CD4-positive, alpha-beta T cell treated with Interferon gamma for 1 hour (primary cell): ENCODE data around the gene CENATAC.
"Not testable (repeated sequence)": the region's sequence is repeated elsewhere in the genome, so short reads cannot be mapped to it uniquely, and the experiment has no call there.

Source experiments
- DNase-seq: peaks from one replicate; pipeline ENCODE4 v3.0.0-alpha.2; 2020

CENATAC gene

DNA sequence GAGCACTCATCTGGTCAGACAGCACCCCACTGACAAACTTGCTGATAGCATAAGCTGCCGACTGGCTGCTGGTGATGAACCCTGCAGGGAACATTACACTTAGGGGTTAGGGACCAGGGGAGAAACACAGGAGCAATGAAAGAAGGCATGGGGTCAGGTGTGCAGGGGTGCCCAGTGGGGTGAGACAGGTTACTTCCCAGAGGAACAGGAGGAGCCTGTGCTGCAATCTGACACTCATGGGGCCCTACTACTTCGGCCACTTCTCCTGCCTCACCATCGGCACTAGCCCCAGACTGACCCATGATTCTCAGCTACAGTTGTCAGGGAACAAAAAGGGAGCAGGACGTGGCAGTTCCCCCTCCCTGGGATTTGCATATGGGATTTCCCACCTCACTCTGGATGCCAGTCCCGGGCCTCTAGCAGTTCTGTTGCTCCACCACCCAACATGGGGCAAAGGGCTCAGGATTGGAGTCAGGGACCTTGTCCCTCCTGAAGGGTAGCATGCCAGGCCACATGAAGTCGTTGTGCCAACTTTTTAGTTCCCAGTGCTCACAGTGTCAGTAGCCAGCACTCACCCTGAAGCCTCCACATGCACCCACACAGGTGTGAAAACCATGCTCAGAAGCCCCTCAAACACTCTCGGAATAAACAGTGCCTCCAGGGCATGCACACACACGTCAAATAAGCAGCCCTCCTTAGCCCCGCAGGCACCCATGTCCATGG lies 30.6 kb downstream of the CENATAC start:
- no peak for DNase-seq

DNA sequence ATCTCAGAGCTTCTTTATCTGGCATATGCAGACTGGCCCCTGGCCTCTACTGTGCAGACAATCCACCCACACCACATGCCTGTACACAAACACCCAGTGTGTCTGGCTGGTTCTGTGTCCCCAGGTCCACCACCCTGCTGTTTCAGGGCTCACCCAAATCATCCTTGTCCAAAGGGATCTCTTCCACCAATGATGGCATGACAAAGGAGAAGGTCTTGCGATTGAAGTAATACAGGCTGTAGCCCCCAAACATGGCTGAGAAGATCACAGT lies 31.1 kb downstream of the CENATAC start:
- no peak for DNase-seq

DNA sequence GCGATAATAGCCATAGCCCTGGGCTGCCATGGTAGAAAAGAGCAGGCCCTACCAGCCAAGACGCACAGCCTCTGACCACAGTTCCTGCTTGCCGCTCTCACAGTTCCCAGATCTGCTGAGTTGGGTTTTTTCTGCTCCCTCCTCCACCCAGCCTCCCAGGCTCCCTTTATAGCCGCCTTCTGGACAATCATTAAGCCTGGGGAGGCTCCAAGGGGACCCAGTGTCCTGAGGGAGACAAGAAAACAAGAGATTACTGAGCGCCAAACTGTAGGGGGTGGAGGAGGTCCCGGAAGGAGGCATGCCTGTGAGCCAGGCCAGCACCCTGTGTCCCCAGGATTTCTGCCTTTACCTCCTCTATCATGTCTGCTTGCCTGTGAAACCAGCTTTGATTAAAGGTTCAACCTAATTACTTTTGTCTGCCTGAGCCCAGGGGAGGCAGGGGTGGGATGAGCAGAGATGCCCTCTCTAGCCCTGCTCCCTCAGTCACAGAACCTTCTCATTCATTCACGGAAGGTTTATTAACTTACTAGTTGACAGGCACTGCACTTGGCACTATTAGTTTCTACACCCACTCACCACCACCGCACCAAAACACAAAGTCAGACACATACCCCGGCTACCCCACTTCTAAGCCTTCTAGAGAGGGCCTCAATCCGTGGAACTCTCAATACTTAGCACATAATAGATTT lies 31.5 kb downstream of the CENATAC start:
- DNase-seq = no peak

- no peak for DNase-seq
Measured at GRCh38 chr11:119030029-119030328, 32.0 kb downstream of the CENATAC start.

- peak; percentile 99 for DNase-seq
Measured at GRCh38 chr11:119030329-119031047, 32.5 kb downstream of the CENATAC start, which contains the start of gene SLC37A4. TSS of gene SLC37A4 (minus strand) at chr11:119030877.

DNA sequence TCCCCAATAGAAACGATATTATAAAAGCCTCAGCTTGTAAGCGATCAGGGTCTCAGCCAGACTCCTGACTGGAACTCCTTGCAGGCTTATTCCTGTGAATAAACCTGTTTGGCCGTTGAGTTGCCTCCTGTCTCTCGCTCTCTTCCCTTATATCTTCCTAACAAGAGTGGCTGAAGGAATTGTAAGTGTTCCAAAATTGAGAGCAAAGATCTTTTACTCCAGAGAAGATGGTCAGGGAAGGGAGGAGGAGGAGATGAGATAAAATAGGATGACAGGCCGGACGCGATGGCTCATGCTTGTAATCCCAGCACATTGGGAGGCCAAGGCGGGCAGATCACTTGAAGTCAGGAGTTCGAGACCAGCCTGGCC lies 34.0 kb downstream of the CENATAC start:
- no peak for DNase-seq

DNA sequence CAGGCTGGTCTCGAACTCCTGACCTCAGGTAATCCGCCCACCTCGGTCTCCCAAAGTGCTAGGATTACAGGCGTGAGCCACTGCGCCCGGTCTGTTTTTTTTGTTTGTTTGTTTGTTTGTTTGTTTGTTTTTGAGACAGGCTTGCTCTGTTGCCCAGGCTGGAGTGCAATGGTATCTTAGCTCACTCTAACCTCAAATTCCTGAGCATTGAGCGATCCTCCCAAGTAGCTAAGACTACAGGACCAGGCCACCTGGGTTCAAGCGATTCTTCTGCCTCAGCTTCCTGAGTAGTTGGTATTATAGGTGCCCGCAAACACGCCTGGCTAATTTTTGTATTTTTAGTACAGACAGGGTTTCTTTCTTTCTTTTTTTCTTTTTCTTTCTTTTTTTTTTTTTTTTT lies 35.5 kb downstream of the CENATAC start:
- DNase-seq = not testable (repeated sequence)

DNA sequence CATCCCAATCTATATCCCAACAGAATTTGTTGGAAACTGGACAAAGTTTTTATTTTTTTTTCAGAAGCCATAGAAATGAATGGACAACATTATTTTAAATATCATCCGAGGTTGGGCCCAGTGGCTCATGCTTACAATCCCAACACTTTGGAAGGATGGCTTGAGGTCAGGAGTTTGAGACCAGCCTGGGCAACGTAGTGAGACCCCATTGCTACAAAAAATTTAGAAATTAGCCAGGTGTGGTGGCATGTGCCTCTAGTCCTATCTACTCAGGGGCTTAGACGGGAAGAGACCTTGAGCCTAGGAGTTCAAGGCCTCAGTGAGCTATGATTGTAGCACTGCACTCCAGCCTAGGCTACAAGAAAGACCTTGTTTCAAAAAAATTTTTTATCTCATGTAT lies 36.9 kb downstream of the CENATAC start:
- no peak for DNase-seq

DNA sequence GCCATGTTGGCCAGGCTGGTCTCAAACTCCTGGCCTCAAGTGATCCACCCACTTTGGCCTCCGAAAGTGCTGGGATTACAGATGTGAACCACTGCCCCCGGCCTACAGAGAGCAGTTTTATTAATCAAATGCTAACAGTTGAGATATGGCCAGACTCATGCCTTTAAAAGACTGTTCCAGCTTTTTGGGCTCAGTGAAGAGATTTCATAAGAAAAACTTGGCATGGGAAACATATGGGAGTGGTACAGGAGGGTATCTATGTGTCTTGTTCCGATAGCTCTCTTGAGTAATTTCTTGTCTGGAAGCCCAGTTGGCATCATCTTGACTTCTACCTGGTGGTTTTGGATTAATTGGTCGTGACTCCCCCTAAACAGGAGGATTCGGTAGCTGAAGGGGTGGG lies 40.9 kb downstream of the CENATAC start:
- DNase-seq = no peak

DNA sequence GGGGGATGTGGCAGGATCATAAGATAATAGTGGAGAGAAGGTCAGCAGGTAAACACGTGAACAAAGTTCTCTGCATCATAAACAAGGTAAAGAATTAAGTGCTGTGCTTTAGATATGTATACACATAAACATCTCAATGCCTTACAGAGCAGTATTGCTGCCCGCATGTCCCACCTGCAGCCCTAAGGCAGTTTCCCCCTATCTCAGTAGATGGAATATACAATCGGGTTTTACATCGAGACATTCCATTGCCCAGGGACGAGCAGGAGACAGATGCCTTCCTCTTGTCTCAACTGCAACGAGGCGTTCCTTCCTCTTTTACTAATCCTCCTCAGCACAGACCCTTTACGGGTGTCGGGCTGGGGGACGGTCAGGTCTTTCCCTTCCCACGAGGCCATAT lies 41.5 kb downstream of the CENATAC start:
- DNase-seq = not testable (repeated sequence)

- DNase-seq = no peak
Measured at GRCh38 chr11:119041821-119042514, 44.0 kb downstream of the CENATAC start.

DNA sequence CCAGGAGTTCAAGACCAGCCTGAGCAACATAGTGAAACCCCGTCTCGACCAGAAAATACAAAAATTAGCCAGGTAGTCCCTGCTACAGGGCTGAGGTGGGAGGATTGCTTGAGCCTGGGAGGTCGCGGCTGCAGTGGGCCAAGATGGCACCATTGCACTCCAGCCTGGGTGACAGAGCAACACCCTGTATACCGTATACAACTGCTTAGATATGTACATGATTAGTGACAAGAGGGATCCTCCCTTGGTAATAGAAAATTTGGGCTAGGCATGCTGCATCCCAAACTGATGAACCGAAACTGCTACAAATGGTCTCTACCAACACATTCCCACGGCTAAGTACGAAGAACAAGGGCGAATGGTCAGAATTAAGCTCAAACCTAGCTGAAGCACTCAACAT lies 45.0 kb downstream of the CENATAC start:
- no peak for DNase-seq

GRCh38 chr11:119044708-119045107 lies 46.8 kb downstream of the CENATAC start:
- DNase-seq = no peak

DNA sequence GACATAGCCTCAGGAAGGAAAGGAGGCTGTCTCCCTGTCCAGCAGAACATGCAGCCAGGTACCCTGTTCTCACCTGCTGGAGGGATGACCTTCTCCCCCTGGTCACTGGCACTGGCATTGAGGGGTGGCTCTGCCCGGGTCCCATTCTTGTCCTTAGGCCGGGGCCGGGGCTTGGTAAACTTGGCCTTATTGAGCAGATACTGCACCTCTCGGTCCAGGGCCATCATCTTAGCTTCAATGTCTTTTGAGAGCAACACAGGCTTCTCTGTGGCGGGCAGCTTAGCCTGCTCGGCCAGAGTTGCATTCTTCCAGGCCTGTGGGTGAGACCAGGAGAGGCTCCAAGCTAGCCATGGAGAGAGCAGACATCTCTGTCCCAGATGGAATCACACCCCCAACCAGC lies 48.6 kb downstream of the CENATAC start:
- no peak for DNase-seq

GRCh38 chr11:119047205-119047604 lies 49.3 kb downstream of the CENATAC start:
- DNase-seq = no peak

GRCh38 chr11:119048644-119049043 lies 50.7 kb downstream of the CENATAC start:
- DNase-seq = no peak

DNA sequence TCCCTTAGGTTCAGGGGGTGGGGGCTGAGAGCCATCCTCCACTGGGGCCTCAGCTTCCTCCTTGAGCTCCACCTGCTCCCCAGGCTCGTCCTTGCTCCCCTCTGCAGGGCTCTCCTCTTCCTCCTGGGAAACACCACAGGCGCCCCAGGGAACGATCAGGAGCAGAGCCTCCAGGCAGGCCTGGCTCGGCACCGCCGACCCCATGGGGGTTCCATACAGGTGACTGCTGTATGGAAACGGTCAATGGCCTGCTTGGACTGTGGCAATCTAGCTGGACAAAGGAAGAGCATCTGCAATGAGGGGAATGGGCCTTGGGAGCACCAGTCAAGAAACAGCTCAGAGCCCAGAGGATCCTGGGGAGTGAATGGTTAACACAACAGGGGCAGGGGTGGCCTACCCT lies 51.1 kb downstream of the CENATAC start:
- DNase-seq = no peak

GRCh38 chr11:119051440-119052162 lies 53.7 kb downstream of the CENATAC start:
- peak; percentile 20 for DNase-seq

- DNase-seq = no peak
Measured at GRCh38 chr11:119052163-119052814, 54.4 kb downstream of the CENATAC start.

- DNase-seq = no peak
Measured at GRCh38 chr11:119054418-119054817, 56.5 kb downstream of the CENATAC start.

DNA sequence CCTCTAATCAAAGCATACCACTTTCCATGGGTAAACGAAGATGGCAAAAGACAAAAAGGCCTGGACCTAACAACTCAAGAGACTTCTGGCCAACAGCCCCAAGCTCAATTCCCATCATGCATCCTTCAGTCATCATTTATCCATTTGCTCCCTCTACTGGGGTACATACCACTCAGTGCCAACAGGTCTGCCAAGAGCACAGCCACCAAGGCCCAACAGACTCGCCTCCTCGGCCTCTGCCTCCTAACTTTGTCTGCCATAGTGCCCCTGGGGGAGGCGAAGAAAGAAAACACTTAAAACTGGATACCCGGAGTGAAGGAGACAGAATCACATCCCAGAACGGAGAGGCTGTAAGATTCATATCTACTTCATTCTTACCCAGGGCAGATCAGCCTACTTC lies 58.0 kb downstream of the CENATAC start:
- no peak for DNase-seq

- DNase-seq = peak; percentile 49
Measured at GRCh38 chr11:119056421-119056999, 58.6 kb downstream of the CENATAC start.
